NCI-H2196 (cell line): ENCODE measurements around the gene MIA3.

ENCODE experiments used
- DNase-seq: peaks from one replicate; lab custom pipeline; 2025; ENCODE audit not compliant: unreplicated experiment; lab: John Stamatoyannopoulos, UW

The MIA3 gene

GRCh38 chr1:222617367-222617951 lies 438 bp upstream of the MIA3 start:
- peak; percentile 92 for DNase-seq

GRCh38 chr1:222618880-222619596 lies 1.1 kb downstream of the MIA3 start:
- DNase-seq: no peak

- no peak for DNase-seq
Observed at GRCh38 chr1:222620566-222620965, 2.7 kb downstream of the MIA3 start.

DNA sequence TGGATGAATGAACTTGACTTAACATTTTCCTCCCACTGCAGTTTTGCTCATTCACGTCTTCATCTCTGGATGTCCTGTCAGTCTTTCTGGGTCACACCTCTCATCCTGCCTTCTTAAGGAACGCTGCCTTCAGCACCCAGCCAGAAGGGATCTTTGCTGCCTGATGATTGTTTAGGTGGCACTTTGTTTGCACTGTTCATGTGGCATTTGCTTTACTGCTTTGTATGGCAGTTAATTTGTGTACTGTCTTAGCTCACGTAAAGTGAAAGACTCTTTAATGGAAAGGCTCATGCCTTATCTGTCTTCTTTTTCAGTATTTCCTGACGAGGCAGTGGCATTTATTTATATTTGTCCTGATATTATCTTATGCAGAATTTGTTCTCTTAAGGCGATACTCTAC lies 4.9 kb downstream of the MIA3 start:
- no peak for DNase-seq

DNA sequence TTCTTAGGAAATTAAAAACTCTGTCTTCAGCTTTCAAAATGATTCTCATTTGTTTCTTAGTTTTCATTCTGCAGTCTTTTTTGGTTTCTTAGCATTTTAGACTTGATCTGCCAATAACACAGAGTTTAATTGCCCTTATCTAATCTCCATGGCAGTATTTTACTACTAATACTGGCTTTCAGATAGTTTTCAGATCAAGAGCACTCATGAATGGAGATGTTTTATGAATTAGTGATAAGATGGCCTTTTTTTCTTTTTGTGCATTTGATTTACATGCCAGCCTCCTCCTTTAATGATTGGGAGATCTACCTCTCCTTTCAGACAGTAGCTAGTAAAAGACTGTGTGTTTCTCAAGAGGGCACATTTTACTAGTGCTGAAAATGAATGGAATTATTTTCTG lies 5.6 kb downstream of the MIA3 start:
- no peak for DNase-seq

DNA sequence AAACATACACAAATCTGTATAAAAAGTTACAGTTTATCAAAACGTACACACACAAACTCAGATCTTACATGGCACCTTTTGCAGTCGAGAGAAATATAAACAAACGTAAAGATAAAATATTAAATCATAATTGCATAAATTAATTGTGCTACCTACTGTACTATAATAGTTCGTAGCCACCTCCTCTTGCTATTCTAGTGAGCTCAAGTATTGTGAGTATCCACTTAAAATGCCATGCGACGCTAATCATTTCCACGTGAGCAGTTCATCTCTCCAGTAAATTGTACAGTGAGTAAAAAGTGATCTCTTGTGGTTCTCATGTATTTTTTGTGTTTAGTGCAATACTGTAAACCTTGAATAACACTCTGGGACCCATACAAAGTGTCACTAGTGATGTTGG lies 6.3 kb downstream of the MIA3 start:
- no peak for DNase-seq

GRCh38 chr1:222627232-222627631 lies 9.3 kb downstream of the MIA3 start:
- DNase-seq: no peak

GRCh38 chr1:222629921-222630535 lies 12.1 kb downstream of the MIA3 start:
- no peak for DNase-seq

- DNase-seq: no peak
Observed at GRCh38 chr1:222631611-222632208, 13.8 kb downstream of the MIA3 start.

- no peak for DNase-seq
Observed at GRCh38 chr1:222632749-222633148, 14.9 kb downstream of the MIA3 start.

DNA sequence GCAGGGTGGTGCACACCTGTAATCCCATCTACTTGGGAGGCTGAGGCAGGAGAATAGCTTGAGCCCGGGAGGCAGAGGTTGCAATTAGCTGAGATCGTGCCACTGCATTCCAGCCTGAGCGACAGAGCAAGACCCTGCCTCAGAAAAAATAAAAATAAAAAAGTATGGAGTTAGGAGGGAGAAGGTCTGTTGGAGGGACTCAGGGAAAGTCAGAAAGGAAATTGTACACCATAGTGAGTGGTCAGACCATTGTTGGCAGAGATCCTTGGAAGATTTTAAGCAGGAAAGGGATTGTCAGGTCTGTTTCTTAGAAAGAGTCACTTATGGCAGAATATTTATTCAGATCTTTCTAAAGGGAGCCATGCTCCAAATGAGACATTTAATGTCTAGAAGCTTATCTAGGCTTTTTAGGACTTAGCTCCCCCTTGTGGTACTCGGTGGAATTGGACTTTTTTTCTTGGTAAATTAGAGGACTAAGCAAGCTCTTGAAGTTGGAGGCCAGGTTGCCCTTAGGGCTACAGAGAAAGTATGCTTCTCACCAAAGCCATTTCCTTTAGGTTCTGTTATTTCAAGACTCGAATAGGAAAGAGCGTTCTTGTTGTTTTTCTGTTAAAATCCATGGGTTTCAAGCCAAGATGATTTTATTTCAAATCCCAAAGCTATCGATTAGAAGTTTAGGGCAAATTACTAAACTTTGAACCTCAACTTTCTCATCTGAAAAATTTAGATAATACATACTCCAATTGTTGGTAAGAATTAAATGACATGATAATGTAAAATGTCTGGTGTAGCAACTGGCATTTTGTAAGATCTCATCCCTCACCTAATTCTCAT lies 16.5 kb downstream of the MIA3 start:
- peak; percentile 90 for DNase-seq

GRCh38 chr1:222641269-222641948 lies 23.5 kb downstream of the MIA3 start:
- no peak for DNase-seq

- DNase-seq: no peak
Observed at GRCh38 chr1:222642468-222642867, 24.6 kb downstream of the MIA3 start.

GRCh38 chr1:222643606-222643937 lies 25.7 kb downstream of the MIA3 start:
- DNase-seq: peak; percentile 41

GRCh38 chr1:222643938-222644635 lies 26.2 kb downstream of the MIA3 start:
- peak; percentile 98 for DNase-seq

GRCh38 chr1:222644636-222644980 lies 26.7 kb downstream of the MIA3 start:
- DNase-seq: no peak

GRCh38 chr1:222652676-222653075 lies 34.8 kb downstream of the MIA3 start:
- DNase-seq: no peak

GRCh38 chr1:222653178-222653827 lies 35.4 kb downstream of the MIA3 start:
- no peak for DNase-seq

GRCh38 chr1:222654849-222655248 lies 37.0 kb downstream of the MIA3 start:
- DNase-seq: no peak
